ENCODE measurements around the gene EDRF1. TPM values are rescaled to one million over a fixed set of nuclear protein-coding genes. Genes with fewer than 3 reads are reported as not detected.

EDRF1 gene
- total and polyA plus RNA-seq, 4 donors = 7.5 to 27.8 (median 22.9) TPM

DNA sequence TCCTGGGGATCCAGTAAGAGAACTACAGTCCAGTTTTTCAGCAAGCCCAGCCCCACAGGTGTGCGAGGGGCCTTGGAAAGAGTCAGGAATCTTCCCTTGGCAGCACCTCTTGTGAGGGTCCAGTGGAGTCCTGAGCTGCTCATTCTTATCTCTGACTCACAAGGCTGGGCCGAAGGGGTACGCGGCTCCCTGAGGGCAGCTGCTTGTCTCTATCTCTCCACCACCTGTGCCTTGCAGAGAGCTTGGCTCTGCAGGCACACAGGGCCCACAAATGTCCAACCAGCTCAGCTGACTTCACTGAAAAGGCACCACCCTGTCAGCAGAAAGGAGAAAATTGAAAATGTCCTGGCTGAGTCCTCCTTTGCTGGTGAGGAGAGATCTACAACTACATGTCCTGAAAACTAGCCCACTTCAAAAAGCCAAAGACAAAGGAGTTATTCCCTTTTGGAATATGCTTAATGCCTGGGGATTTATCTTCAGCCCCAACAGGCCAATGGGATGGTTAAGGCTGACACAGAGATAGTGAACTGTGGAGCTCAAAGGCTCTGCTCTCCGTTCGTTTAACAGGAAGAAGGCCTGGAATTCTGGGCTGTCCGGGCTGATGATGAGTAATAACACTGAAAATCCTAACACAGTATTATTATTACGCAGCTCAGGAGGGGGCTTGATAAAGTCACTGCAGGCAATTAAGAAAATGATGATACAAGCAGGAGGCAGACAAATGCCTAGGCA lies 80.1 kb downstream of the EDRF1 start:
- ATAC-seq (ENCODE audit: low FRiP score) = no peak
- 88 to 89% methylated on average over 8 of the region's 8 CpGs for WGBS, 2 donors
- H3K4me3 ChIP-seq (ENCODE audit: low read length in 2 of 2) = no peak overlapping the region
- no peak for DNase-seq
- no peak overlapping the region for H3K27ac ChIP-seq (ENCODE audit: low read depth in 1 of 2, low read length in 2 of 2)
- H3K36me3 ChIP-seq (ENCODE audit: control insufficient read depth in 1 of 2, insufficient read depth in 2 of 2, low read length in 1 of 2) = peaks cover 0 to 6% of the 10 kb centered on the region in 2 donors
- no peaks in the 10 kb centered on the region for H3K27me3 ChIP-seq (ENCODE audit: control insufficient read depth in 1 of 2, insufficient read depth in 2 of 2, low read length in 1 of 2)
- intact Hi-C loops (cut with DNase I) = no loop called here
- H3K9me3 ChIP-seq (ENCODE audit: control insufficient read depth, low read length) = no peaks in the 10 kb centered on the region
- no peaks in the 10 kb centered on the region for H3K4me1 ChIP-seq (ENCODE audit: control insufficient read depth in 1 of 2, insufficient read depth in 2 of 2, low read length in 2 of 2)

DNA sequence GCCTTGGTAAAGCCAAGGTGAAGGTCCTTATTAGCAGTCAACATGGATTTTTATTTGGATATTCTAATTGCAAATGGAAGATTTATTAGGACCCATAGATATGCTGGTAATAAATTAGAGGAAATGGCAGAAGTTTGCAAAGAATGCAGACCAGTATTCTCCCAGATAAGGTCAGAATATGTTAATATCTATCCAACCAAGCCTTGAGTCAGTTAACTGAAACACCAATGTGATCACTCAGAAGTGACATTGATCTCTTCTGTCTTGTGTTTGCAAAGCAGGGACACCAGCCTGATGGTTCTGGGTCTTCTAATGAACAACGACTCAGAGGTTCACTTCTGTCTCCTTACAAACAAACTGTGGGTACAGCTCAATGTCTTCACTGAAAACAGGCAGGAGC lies 82.1 kb downstream of the EDRF1 start:
- Histone ChIP-seq H3K27ac (ENCODE audit: low read depth in 1 of 2, low read length in 2 of 2) (no peak overlapping the region), H3K4me3 (ENCODE audit: low read length in 2 of 2) (no peak overlapping the region), H3K27me3 (ENCODE audit: control insufficient read depth in 1 of 2, insufficient read depth in 2 of 2, low read length in 1 of 2) (no peaks in the 10 kb centered on the region), H3K36me3 (ENCODE audit: control insufficient read depth in 1 of 2, insufficient read depth in 2 of 2, low read length in 1 of 2) (peaks cover 3 to 4% of the 10 kb centered on the region in 2 donors), H3K9me3 (ENCODE audit: control insufficient read depth, low read length) (no peaks in the 10 kb centered on the region), H3K4me1 (ENCODE audit: control insufficient read depth in 1 of 2, insufficient read depth in 2 of 2, low read length in 2 of 2) (no peaks in the 10 kb centered on the region)
- DNase-seq = no peak
- WGBS, 2 donors = 90 to 95% methylated on average over 1 of the region's 1 CpG
- no peak for ATAC-seq (ENCODE audit: low FRiP score)
- intact Hi-C loops (cut with DNase I) = no loop called here

DNA sequence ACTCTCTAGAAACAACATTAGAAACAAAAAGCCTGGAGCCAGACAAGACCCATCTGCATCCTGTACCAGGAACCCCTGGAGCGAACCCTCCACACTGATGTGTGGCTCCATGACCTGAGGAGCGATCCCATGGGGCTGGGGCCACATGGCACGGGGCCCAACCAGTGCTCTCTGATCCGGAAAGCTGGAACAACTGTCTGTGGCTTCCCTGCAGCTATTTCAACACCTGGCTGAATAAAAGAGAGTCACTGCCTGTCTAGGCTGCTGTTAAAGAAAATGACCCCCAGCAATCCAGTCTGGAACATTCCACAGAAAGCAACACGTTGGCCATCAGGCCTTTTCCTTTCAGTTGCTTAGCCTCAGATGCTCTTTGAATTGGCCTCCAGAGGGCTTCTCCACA lies 82.6 kb downstream of the EDRF1 start:
- H3K27me3 ChIP-seq (ENCODE audit: control insufficient read depth in 1 of 2, insufficient read depth in 2 of 2, low read length in 1 of 2) = no peaks in the 10 kb centered on the region
- DNase-seq = no peak
- H3K27ac ChIP-seq (ENCODE audit: low read depth in 1 of 2, low read length in 2 of 2) = no peak overlapping the region
- 77 to 80% methylated on average over 5 of the region's 5 CpGs for WGBS, 2 donors
- ATAC-seq (ENCODE audit: low FRiP score) = no peak
- H3K36me3 ChIP-seq (ENCODE audit: control insufficient read depth in 1 of 2, insufficient read depth in 2 of 2, low read length in 1 of 2) = peaks cover 5% of the 10 kb centered on the region in 2 donors
- intact Hi-C loops (cut with DNase I) = no loop called here
- no peak overlapping the region for H3K4me3 ChIP-seq (ENCODE audit: low read length in 2 of 2)
- H3K9me3 ChIP-seq (ENCODE audit: control insufficient read depth, low read length) = no peaks in the 10 kb centered on the region
- no peaks in the 10 kb centered on the region for H3K4me1 ChIP-seq (ENCODE audit: control insufficient read depth in 1 of 2, insufficient read depth in 2 of 2, low read length in 2 of 2)

DNA sequence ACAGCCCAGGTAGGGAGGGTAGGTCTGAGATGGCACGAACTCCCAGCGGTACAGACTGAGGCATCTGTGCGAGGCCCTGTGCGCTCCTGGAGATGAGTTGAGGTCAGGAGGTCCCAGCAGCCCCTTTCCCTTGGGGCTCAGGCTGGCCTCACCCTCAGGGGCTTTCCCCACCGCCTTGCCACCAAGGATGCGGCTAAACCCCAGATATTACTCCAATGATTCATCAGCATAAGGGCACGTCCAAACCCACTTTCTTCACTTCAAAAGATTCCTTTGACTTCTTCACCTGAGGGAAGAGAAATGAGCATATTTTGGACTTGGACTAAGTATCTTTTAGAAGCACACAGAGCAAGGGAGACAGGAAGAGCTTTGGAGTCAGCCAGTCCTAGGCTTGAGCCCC lies 83.2 kb downstream of the EDRF1 start:
- Histone ChIP-seq H3K4me3 (ENCODE audit: low read length in 2 of 2) (no peak overlapping the region), H3K27me3 (ENCODE audit: control insufficient read depth in 1 of 2, insufficient read depth in 2 of 2, low read length in 1 of 2) (no peaks in the 10 kb centered on the region), H3K9me3 (ENCODE audit: control insufficient read depth, low read length) (no peaks in the 10 kb centered on the region), H3K27ac (ENCODE audit: low read depth in 1 of 2, low read length in 2 of 2) (no peak overlapping the region), H3K4me1 (ENCODE audit: control insufficient read depth in 1 of 2, insufficient read depth in 2 of 2, low read length in 2 of 2) (no peaks in the 10 kb centered on the region), H3K36me3 (ENCODE audit: control insufficient read depth in 1 of 2, insufficient read depth in 2 of 2, low read length in 1 of 2) (peaks cover 5 to 6% of the 10 kb centered on the region in 2 donors)
- no peak for DNase-seq
- intact Hi-C loops (cut with DNase I) = no loop called here
- no peak for ATAC-seq (ENCODE audit: low FRiP score)
- 94 to 96% methylated on average over 7 of the region's 7 CpGs for WGBS, 2 donors

DNA sequence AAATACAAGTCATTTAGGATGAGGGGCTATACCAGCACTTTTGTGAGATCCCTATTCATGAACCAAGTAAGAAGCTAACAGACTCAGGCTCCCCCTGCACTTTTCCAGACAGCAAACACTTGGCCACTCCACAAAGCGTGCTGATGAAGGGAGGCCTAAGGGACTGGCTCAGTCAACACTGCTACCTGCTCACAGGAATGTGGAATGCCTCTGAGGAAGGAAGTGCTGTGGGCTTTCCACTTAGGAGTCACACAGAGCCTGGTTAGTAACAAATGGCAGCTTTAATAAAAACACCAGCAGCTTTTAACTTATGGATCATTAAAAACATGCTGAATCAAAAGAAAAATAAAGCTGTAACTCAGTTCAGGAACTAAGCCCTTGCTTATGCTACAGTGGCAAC lies 88.5 kb downstream of the EDRF1 start:
- WGBS, 2 donors = 86 to 87% methylated on average over 1 of the region's 1 CpG
- no peak for ATAC-seq (ENCODE audit: low FRiP score)
- no peaks in the 10 kb centered on the region for H3K9me3 ChIP-seq (ENCODE audit: control insufficient read depth, low read length)

DNA sequence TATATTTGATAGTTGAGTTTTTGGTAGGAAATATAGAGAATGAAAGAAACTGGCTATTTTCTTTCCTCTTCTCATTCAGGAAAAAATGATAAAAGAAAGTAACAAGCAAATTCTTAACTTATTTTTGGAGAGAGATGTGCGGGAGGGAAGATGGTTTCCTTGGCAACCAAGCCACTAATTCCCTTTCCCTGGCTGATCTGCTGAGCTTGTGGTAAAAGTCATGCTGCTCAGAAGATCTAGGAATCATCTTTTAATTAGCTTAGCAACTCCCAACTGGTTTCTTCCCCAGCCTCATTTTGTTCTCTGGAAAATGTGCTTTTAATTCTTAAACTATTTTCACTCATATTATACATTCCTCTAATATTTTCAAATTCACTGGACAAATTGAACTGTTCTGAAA lies 91.7 kb downstream of the EDRF1 start:
- Histone ChIP-seq H3K4me1 (ENCODE audit: control insufficient read depth in 1 of 2, insufficient read depth in 2 of 2, low read length in 2 of 2) (no peaks in the 10 kb centered on the region), H3K4me3 (ENCODE audit: low read length in 2 of 2) (no peak overlapping the region), H3K36me3 (ENCODE audit: control insufficient read depth in 1 of 2, insufficient read depth in 2 of 2, low read length in 1 of 2) (peaks cover 8 to 18% of the 10 kb centered on the region in 2 donors), H3K27ac (ENCODE audit: low read depth in 1 of 2, low read length in 2 of 2) (no peak overlapping the region), H3K27me3 (ENCODE audit: control insufficient read depth in 1 of 2, insufficient read depth in 2 of 2, low read length in 1 of 2) (no peaks in the 10 kb centered on the region), H3K9me3 (ENCODE audit: control insufficient read depth, low read length) (no peaks in the 10 kb centered on the region)
- ATAC-seq (ENCODE audit: low FRiP score) (no peak), DNase-seq (no peak)
- intact Hi-C loops (cut with DNase I) = no loop called here
- 67 to 78% methylated on average over 1 of the region's 1 CpG for WGBS, 2 donors

More for the DNA sequence above, 88.5 kb downstream of the EDRF1 start:
- intact Hi-C loops (cut with DNase I) = no loop called here
- no peak overlapping the region for H3K4me3 ChIP-seq (ENCODE audit: low read length in 2 of 2)
- H3K27ac ChIP-seq (ENCODE audit: low read depth in 1 of 2, low read length in 2 of 2) = no peak overlapping the region
- H3K4me1 ChIP-seq (ENCODE audit: control insufficient read depth in 1 of 2, insufficient read depth in 2 of 2, low read length in 2 of 2) = no peaks in the 10 kb centered on the region
- DNase-seq = no peak
- H3K36me3 ChIP-seq (ENCODE audit: control insufficient read depth in 1 of 2, insufficient read depth in 2 of 2, low read length in 1 of 2) = peaks cover 7 to 14% of the 10 kb centered on the region in 2 donors
- H3K27me3 ChIP-seq (ENCODE audit: control insufficient read depth in 1 of 2, insufficient read depth in 2 of 2, low read length in 1 of 2) = no peaks in the 10 kb centered on the region

DNA sequence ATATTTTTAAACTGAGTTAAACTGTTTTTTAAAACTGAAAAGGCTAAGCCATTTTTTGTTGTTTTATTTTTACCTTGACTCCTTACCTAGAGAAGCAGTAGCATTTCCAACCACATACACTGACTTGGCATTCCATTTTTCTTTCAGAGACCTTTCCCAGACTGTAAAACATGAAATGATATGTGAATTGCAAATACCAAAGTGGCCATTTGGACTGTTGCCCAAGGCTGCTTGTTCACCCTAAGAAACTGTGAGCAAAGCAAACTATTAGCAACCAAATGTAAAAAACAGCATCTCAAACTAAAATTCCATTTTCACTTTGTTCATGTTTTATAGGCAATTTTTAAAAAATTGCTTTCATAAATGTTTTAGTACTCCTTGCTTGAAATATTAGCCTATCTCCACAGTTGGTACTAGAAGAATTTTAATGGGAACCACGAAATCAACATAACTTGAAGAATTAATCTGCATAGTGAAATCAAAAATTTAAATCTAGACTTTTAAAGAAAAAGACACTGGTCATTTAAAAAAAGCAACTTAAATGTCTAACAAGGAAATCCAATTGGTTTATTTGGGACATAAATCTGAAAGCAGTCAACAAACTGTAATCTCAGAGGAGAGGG lies 92.7 kb downstream of the EDRF1 start:
- Histone ChIP-seq H3K9me3 (ENCODE audit: control insufficient read depth, low read length) (no peaks in the 10 kb centered on the region), H3K4me1 (ENCODE audit: control insufficient read depth in 1 of 2, insufficient read depth in 2 of 2, low read length in 2 of 2) (no peaks in the 10 kb centered on the region), H3K27ac (ENCODE audit: low read depth in 1 of 2, low read length in 2 of 2) (no peak overlapping the region), H3K36me3 (ENCODE audit: control insufficient read depth in 1 of 2, insufficient read depth in 2 of 2, low read length in 1 of 2) (peaks cover 6 to 14% of the 10 kb centered on the region in 2 donors), H3K4me3 (ENCODE audit: low read length in 2 of 2) (no peak overlapping the region), H3K27me3 (ENCODE audit: control insufficient read depth in 1 of 2, insufficient read depth in 2 of 2, low read length in 1 of 2) (no peaks in the 10 kb centered on the region)
- ATAC-seq (ENCODE audit: low FRiP score) (no peak), DNase-seq (no peak)
- WGBS, 2 donors = 65 to 82% methylated on average over 1 of the region's 1 CpG
- intact Hi-C loops (cut with DNase I) = no loop called here
